Measurements from ENCODE around the gene MB21D2.

The MB21D2 gene

DNA sequence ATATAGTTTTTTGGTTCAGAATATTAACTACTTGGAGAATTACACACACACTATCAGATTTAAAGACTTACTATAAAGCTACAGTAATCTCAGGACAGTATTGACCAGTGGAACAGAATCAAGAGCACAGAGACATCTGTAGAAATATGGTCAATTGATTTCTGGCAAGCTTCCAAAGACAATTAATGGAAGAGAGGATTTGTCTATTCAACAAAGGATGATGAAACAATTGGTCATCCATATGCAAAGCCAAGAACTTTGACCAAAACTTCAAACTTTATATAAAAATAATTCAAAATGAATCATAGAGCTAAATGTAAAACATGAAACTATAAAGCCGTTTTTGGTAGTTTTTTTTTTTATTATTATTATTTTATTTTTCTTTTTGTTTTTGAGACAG lies 29.8 kb upstream of the MB21D2 start:
- TF ChIP-seq CTCF (IDR thresholded peaks at IDR 0.05; ENCODE audit: control extremely low read depth, extremely low read depth, low read depth, missing control alignments) = no peak
- CTCF ChIA-PET = interaction anchor here (1.2 to 3.9 kb wide), 4 partner anchors 9 to 131 kb away, joined by 3 to 14 read pairs (median 6); no protein-coding TSS in a partner anchor
- POLR2A ChIA-PET = no interaction called here
- no peak for DNase-seq (ENCODE audit: extremely low spot score)

- CTCF ChIA-PET = no interaction called here
- DNase-seq (ENCODE audit: extremely low spot score) = no peak
- no peak for TF ChIP-seq CTCF (IDR thresholded peaks at IDR 0.05; ENCODE audit: control extremely low read depth, extremely low read depth, low read depth, missing control alignments)
- POLR2A ChIA-PET = no interaction called here
Measured at GRCh38 chr3:192943393-192943792, 25.7 kb upstream of the MB21D2 start.

- no peak for TF ChIP-seq CTCF (IDR thresholded peaks at IDR 0.05; ENCODE audit: control extremely low read depth, extremely low read depth, low read depth, missing control alignments)
- ChIA-PET CTCF (no interaction called here), POLR2A (no interaction called here)
- DNase-seq (ENCODE audit: extremely low spot score) = no peak
Measured at GRCh38 chr3:192942625-192943024, 25.0 kb upstream of the MB21D2 start.

- POLR2A ChIA-PET = no interaction called here
- DNase-seq (ENCODE audit: extremely low spot score) = no peak
- CTCF ChIA-PET = interaction anchor here (1.3 kb wide), 1 partner anchor 101 kb away, joined by 3 read pairs; no protein-coding TSS in a partner anchor
- TF ChIP-seq CTCF (IDR thresholded peaks at IDR 0.05; ENCODE audit: control extremely low read depth, extremely low read depth, low read depth, missing control alignments) = no peak
Measured at GRCh38 chr3:192940129-192940528, 22.5 kb upstream of the MB21D2 start.

- no peak for DNase-seq (ENCODE audit: extremely low spot score)
- POLR2A ChIA-PET = no interaction called here
- no peak for TF ChIP-seq CTCF (IDR thresholded peaks at IDR 0.05; ENCODE audit: control extremely low read depth, extremely low read depth, low read depth, missing control alignments)
- CTCF ChIA-PET = interaction anchor here (1.2 to 1.5 kb wide), 4 partner anchors 10 to 132 kb away, joined by 3 read pairs; partner anchors contain the start of gene MB21D2
Measured at GRCh38 chr3:192935441-192935840, 17.8 kb upstream of the MB21D2 start.

DNA sequence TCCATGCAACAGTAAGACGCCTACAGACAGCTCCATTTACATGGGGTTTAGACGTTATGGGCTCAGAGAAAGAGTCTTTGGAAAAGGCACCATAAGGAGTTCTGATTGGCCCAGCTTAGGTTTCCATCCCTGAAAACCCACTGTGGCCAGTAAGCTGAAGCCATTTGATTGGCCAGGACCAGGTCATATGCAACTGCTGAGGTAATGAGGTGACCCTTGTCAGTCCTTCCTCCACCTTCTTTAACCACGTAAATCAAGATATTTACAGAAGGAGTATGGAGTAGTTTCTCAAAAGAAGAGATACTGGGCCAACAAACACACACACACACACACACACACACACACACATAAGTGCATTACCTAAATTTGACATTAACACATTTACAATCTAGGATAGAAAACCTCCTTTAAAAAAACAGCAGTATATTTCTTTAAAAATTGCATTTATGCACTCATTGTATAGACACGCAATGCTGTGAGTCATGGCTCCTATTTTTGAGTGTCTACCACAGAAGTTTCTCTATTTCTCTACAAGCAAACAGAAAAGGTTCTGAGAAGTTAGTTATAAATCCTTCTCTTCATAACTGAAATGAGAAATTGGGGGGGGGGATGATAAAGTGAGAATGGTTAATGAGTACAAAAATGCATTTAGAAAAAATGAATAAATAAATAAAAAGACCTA lies 16.3 kb upstream of the MB21D2 start:
- CTCF ChIA-PET = interaction anchor here (0.7 to 2.8 kb wide), 3 partner anchors 23 to 117 kb away, joined by 3 to 10 read pairs (median 4); no protein-coding TSS in a partner anchor
- POLR2A ChIA-PET = no interaction called here
- no peak for TF ChIP-seq CTCF (IDR thresholded peaks at IDR 0.05; ENCODE audit: control extremely low read depth, extremely low read depth, low read depth, missing control alignments)
- DNase-seq (ENCODE audit: extremely low spot score) = no peak
